H1 (cell line): ENCODE data around the gene IL18BP. TPM values are rescaled to one million over a fixed set of nuclear protein-coding genes. Genes with fewer than 3 reads are reported as not detected.

Experiments used
- KDM5A ChIP-seq: fragments of 200-600 bp; IDR thresholded peaks from 2 replicates; pipeline ENCODE4 v1.7.1; 2012; ENCODE audit warnings: mild to moderate bottlenecking, low read length, inconsistent platforms, mixed read lengths
- POLR2A ChIP-seq, 2 experiments: IDR thresholded peaks; 1 replicate in 1 of 2; 2 replicates in 1 of 2; pipeline ENCODE4 v1.6.1; 2011; ENCODE audit warnings: low read depth in 2 of 2, low read length in 2 of 2, mild to moderate bottlenecking in 2 of 2; ENCODE audit errors: control extremely low read depth in 1 of 2
- RNF2 ChIP-seq: fragments of 200-900, 300-1000 bp; sonication (generic); IDR thresholded peaks from 2 replicates; pipeline ENCODE4 v1.7.1; 2016; ENCODE audit warnings: borderline replicate concordance, low read depth, mild to moderate bottlenecking, antibody characterized with exemption, low read length; ENCODE audit not compliant: poor library complexity, severe bottlenecking; ENCODE audit errors: missing control alignments
- TAF7 ChIP-seq: optimal IDR thresholded peaks from 2 replicates; pipeline ENCODE3; 2011; ENCODE audit warnings: low read depth, mild to moderate bottlenecking, inconsistent platforms, low read length, moderate library complexity, borderline replicate concordance
- polyA plus RNA-seq, 7 experiments: library from polyadenylated mRNA; depleted of rRNA in 3 of 7; stranded (reverse) in 5 of 7; unstranded in 2 of 7; fragments of >200 nt in 5 of 7; fragments of 200-250 nt in 2 of 7; gene quantifications; 1 replicate in 5 of 7; 2 replicates in 1 of 7; 4 replicates in 1 of 7; pipeline versions ENCODE4 v1.2.1 to v1.2.3, GENCODE V29; 2011 to 2013; ENCODE audit warnings: missing spikeins in 2 of 7, mixed read lengths in 2 of 7
- total RNA-seq: library from RNA; stranded (reverse); fragmentation: NEBNext Ultra II Directional; extraction: Animal tissue kit (Norgen Biotek cat#: 25700); gene quantifications from 2 replicates; pipeline ENCODE4 v1.2.1, GENCODE V29; 2021
- TF ChIP-seq, protein P1 (sequence below): fragments of 300-600 bp; sonication (generic); IDR thresholded peaks from 2 replicates; pipeline ENCODE4 v1.7.1; 2012; ENCODE audit warnings: low read length, moderate library complexity, mild to moderate bottlenecking, inconsistent platforms; ENCODE audit not compliant: insufficient replicate concordance

IL18BP gene
- total and polyA plus RNA-seq, 2 of the 8 experiments (the other 6 are each of a cell fraction or from before 2014, with no cell fraction given), result 9.8 to 17.0 TPM

DNA sequence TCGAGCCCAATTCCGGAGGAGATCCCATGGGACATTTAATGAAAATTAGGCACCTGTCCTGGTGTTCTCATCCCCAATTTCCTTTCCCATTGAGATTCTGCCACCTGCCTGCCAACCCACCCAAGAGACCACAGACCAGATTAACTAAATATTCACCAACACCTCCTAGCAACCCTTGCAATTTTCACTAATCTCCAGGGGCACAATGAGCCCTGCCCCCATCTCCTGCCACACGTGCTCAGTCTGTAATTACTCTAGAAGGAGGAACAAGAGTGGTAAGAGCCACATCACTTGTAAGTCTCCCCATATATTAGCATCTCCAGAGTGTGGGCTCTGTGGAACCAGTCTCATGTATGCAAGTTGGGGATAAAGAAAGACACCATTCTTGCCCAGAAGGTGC, 38.0 kb downstream of the IL18BP start (continued):
- TF ChIP-seq, protein P1, sequence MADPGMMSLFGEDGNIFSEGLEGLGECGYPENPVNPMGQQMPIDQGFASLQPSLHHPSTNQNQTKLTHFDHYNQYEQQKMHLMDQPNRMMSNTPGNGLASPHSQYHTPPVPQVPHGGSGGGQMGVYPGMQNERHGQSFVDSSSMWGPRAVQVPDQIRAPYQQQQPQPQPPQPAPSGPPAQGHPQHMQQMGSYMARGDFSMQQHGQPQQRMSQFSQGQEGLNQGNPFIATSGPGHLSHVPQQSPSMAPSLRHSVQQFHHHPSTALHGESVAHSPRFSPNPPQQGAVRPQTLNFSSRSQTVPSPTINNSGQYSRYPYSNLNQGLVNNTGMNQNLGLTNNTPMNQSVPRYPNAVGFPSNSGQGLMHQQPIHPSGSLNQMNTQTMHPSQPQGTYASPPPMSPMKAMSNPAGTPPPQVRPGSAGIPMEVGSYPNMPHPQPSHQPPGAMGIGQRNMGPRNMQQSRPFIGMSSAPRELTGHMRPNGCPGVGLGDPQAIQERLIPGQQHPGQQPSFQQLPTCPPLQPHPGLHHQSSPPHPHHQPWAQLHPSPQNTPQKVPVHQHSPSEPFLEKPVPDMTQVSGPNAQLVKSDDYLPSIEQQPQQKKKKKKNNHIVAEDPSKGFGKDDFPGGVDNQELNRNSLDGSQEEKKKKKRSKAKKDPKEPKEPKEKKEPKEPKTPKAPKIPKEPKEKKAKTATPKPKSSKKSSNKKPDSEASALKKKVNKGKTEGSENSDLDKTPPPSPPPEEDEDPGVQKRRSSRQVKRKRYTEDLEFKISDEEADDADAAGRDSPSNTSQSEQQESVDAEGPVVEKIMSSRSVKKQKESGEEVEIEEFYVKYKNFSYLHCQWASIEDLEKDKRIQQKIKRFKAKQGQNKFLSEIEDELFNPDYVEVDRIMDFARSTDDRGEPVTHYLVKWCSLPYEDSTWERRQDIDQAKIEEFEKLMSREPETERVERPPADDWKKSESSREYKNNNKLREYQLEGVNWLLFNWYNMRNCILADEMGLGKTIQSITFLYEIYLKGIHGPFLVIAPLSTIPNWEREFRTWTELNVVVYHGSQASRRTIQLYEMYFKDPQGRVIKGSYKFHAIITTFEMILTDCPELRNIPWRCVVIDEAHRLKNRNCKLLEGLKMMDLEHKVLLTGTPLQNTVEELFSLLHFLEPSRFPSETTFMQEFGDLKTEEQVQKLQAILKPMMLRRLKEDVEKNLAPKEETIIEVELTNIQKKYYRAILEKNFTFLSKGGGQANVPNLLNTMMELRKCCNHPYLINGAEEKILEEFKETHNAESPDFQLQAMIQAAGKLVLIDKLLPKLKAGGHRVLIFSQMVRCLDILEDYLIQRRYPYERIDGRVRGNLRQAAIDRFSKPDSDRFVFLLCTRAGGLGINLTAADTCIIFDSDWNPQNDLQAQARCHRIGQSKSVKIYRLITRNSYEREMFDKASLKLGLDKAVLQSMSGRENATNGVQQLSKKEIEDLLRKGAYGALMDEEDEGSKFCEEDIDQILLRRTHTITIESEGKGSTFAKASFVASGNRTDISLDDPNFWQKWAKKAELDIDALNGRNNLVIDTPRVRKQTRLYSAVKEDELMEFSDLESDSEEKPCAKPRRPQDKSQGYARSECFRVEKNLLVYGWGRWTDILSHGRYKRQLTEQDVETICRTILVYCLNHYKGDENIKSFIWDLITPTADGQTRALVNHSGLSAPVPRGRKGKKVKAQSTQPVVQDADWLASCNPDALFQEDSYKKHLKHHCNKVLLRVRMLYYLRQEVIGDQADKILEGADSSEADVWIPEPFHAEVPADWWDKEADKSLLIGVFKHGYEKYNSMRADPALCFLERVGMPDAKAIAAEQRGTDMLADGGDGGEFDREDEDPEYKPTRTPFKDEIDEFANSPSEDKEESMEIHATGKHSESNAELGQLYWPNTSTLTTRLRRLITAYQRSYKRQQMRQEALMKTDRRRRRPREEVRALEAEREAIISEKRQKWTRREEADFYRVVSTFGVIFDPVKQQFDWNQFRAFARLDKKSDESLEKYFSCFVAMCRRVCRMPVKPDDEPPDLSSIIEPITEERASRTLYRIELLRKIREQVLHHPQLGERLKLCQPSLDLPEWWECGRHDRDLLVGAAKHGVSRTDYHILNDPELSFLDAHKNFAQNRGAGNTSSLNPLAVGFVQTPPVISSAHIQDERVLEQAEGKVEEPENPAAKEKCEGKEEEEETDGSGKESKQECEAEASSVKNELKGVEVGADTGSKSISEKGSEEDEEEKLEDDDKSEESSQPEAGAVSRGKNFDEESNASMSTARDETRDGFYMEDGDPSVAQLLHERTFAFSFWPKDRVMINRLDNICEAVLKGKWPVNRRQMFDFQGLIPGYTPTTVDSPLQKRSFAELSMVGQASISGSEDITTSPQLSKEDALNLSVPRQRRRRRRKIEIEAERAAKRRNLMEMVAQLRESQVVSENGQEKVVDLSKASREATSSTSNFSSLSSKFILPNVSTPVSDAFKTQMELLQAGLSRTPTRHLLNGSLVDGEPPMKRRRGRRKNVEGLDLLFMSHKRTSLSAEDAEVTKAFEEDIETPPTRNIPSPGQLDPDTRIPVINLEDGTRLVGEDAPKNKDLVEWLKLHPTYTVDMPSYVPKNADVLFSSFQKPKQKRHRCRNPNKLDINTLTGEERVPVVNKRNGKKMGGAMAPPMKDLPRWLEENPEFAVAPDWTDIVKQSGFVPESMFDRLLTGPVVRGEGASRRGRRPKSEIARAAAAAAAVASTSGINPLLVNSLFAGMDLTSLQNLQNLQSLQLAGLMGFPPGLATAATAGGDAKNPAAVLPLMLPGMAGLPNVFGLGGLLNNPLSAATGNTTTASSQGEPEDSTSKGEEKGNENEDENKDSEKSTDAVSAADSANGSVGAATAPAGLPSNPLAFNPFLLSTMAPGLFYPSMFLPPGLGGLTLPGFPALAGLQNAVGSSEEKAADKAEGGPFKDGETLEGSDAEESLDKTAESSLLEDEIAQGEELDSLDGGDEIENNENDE, result no peak
- TF ChIP-seq RNF2 (no peak), TAF7 (no peak), KDM5A (no peak), POLR2A (IDR thresholded peaks at IDR 0.05; ENCODE audit: control extremely low read depth in 1 of 2, low read depth in 2 of 2, low read length in 2 of 2) (no peak)
